Esophagus muscularis mucosa (tissue), 3 donors: Measurements from ENCODE around the gene GRAMD2A.
A peak's percentile ranks its signal among the peaks of the same experiment; 100 is the strongest.

ENCODE experiments used
- CTCF ChIP-seq, 3 experiments: fragments of 200-600 bp in 2 of 3; fragments of 450-650 bp in 1 of 3; sonication (generic) in 2 of 3; IDR thresholded peaks; one replicate each; pipeline ENCODE4 v1.5.1; 2017 to 2019; ENCODE audit warnings: antibody characterized with exemption in 3 of 3, mild to moderate bottlenecking in 2 of 3, moderate library complexity in 1 of 3
- POLR2A ChIP-seq: fragments of 450-650 bp; IDR thresholded peaks from one replicate; pipeline ENCODE4 v1.6.1; 2017; ENCODE audit warnings: antibody characterized with exemption, moderate library complexity, mild to moderate bottlenecking, low read depth

GRCh38 chr15:72230197-72231065 is 32.8 kb upstream of the GRAMD2A start:
- no peak for TF ChIP-seq CTCF (IDR thresholded peaks at IDR 0.05)
- peak; percentile 74 for TF ChIP-seq POLR2A
